ENCODE measurements around the gene YBX1.
"Not testable (repeated sequence)": the region's sequence is repeated elsewhere in the genome, so short reads cannot be mapped to it uniquely, and the experiment has no call there.

YBX1 gene

GRCh38 chr1:42690477-42691156 is 8.4 kb downstream of the YBX1 start:
- DNase-seq: no peak

GRCh38 chr1:42691157-42691498 is 8.9 kb downstream of the YBX1 start:
- no peak for DNase-seq

GRCh38 chr1:42692461-42692860 is 10.2 kb downstream of the YBX1 start:
- DNase-seq: no peak

GRCh38 chr1:42692911-42693310 is 10.7 kb downstream of the YBX1 start:
- DNase-seq: no peak

GRCh38 chr1:42698081-42698813 is 16.0 kb downstream of the YBX1 start:
- no peak for DNase-seq

GRCh38 chr1:42700006-42700405 is 17.8 kb downstream of the YBX1 start:
- DNase-seq: no peak

- no peak for DNase-seq
Measured at GRCh38 chr1:42703888-42704464, 21.8 kb downstream of the YBX1 start.

GRCh38 chr1:42712808-42713207 is 30.6 kb downstream of the YBX1 start:
- not testable (repeated sequence) for DNase-seq

GRCh38 chr1:42713293-42713692 is 31.1 kb downstream of the YBX1 start:
- DNase-seq: no peak

- DNase-seq: not testable (repeated sequence)
Measured at GRCh38 chr1:42714441-42714840, 32.2 kb downstream of the YBX1 start.

- DNase-seq: no peak
Measured at GRCh38 chr1:42720868-42721267, 38.6 kb downstream of the YBX1 start.

- DNase-seq: no peak
Measured at GRCh38 chr1:42721926-42722325, 39.7 kb downstream of the YBX1 start.

- DNase-seq: not testable (repeated sequence)
Measured at GRCh38 chr1:42722403-42722802, 40.2 kb downstream of the YBX1 start.

GRCh38 chr1:42723511-42723910 is 41.3 kb downstream of the YBX1 start:
- no peak for DNase-seq

GRCh38 chr1:42725820-42726219 is 43.6 kb downstream of the YBX1 start:
- DNase-seq: not testable (repeated sequence)

- no peak for DNase-seq
Measured at GRCh38 chr1:42730002-42730401, 47.8 kb downstream of the YBX1 start.

GRCh38 chr1:42730988-42731387 is 48.8 kb downstream of the YBX1 start:
- peak; percentile 53 for DNase-seq

GRCh38 chr1:42731585-42731984 is 49.4 kb downstream of the YBX1 start:
- no peak for DNase-seq

GRCh38 chr1:42732126-42732680 is 50.0 kb downstream of the YBX1 start:
- no peak for DNase-seq

GRCh38 chr1:42733415-42734200 is 51.4 kb downstream of the YBX1 start:
- no peak for DNase-seq

- no peak for DNase-seq
Measured at GRCh38 chr1:42734201-42735035, 52.2 kb downstream of the YBX1 start.

GRCh38 chr1:42735056-42735455 is 52.8 kb downstream of the YBX1 start:
- no peak for DNase-seq

Measured in activated naive CD4-positive, alpha-beta T cell treated with Interleukin-2 at 50 U/mL for 16 hours (primary cell).